ENCODE measurements around the gene SCPEP1.

Gene SCPEP1

DNA sequence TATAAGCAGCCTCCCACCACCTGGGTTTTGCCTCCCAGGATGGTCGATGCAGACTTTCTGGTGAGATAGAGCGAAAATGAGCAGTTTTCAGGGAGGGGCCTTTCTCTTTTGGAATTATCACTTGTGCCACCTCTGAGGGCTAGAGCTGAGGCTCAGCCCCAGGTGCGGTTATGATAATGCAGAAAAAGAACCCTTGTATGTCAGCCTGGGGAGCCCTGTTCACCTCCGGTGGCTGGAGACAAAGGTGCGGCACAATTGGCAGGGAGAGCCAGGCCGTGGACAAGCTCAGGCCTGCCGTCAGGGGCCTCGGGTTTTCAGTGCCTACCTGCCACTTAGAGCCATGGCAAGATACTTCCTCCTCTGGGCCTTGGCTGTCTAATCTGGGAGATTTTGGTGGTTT, 4.4 kb downstream of the SCPEP1 start:
- Histone ChIP-seq H3K4me1 (ENCODE audit: control insufficient read depth, insufficient read depth, low read length) (peaks cover 14% of the 10 kb centered on the region), H3K27me3 (ENCODE audit: control insufficient read depth in 1 of 2, insufficient read depth in 2 of 2, low read length in 2 of 2) (no peaks in the 10 kb centered on the region), H3K27ac (ENCODE audit: low read length) (no peak overlapping the region), H3K36me3 (ENCODE audit: control insufficient read depth in 2 of 2, insufficient read depth in 2 of 2, low read length in 2 of 2) (peaks cover 19 to 27% of the 10 kb centered on the region in 2 donors), H3K9ac (ENCODE audit: low read length in 2 of 2) (no peak overlapping the region), H3K4me3 (ENCODE audit: low read length in 2 of 2) (no peak overlapping the region), H3K9me3 (ENCODE audit: control insufficient read depth in 2 of 2, low read length in 2 of 2) (no peaks in the 10 kb centered on the region)

DNA sequence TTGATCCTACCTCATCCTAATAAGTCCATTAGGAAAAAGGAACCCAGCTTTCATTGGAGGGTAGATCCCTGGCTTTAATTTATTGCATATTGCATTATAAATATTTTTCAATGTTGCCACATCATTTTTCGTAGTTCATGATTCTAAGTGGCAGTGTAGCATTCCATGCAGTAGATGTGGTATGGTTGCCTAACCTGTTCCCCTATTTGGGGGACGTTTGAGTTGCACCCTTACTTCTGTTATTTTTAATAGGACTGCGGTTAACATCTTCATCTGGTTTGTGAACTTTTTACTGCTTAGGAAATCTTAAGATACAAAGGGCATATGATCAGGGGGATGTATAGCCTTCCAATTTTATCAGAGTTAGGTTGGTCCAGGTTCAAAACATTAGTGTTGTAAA, 5.4 kb downstream of the SCPEP1 start:
- peaks cover 29 to 34% of the 10 kb centered on the region in 2 donors for H3K36me3 ChIP-seq (ENCODE audit: control insufficient read depth in 2 of 2, insufficient read depth in 2 of 2, low read length in 2 of 2)
- H3K4me3 ChIP-seq (ENCODE audit: low read length in 2 of 2): no peak overlapping the region
- no peaks in the 10 kb centered on the region for H3K9me3 ChIP-seq (ENCODE audit: control insufficient read depth in 2 of 2, low read length in 2 of 2)
- H3K4me1 ChIP-seq (ENCODE audit: control insufficient read depth, insufficient read depth, low read length): peaks cover 12% of the 10 kb centered on the region
- H3K27ac ChIP-seq (ENCODE audit: low read length): no peak overlapping the region
- no peak overlapping the region for H3K9ac ChIP-seq (ENCODE audit: low read length in 2 of 2)
- no peaks in the 10 kb centered on the region for H3K27me3 ChIP-seq (ENCODE audit: control insufficient read depth in 1 of 2, insufficient read depth in 2 of 2, low read length in 2 of 2)

DNA sequence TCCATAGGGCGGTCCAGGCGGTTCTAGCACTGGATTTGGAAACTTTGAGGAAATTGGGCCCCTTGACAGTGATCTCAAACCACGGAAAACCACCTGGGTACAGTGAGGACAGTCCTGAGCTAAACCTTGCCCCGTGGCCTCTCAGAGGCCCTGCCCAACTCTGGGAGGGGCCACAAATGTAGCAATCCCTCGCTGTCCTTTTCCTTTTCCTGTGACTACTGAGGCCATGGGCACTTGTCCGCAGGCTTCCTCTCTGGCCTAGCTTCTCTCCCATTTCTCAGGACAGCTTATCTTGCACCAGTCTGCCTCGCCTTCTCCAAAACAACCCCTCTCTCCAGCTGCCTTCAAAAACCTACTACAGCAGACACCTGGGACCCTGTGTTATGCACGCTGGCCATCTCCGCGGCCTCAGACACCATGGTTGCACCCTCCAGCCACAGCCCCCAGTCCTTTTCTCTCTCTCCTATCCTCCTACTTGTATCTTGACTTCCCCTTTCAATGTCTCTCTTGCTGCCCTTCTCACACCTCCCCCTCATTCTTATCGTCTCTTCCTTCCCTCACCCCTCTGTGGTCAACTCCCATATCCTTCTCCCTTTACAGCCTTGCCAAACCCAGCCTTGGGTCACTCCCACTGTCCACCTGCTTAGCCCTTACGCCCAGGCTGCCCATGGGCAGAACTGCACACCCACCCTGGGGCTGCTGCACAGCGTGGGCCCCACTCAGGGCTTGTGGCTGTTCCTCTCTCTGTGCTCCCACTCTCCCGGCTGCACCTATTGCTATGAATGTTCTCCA, 7.6 kb downstream of the SCPEP1 start:
- H3K9ac ChIP-seq (ENCODE audit: low read length in 2 of 2): no peak overlapping the region

DNA sequence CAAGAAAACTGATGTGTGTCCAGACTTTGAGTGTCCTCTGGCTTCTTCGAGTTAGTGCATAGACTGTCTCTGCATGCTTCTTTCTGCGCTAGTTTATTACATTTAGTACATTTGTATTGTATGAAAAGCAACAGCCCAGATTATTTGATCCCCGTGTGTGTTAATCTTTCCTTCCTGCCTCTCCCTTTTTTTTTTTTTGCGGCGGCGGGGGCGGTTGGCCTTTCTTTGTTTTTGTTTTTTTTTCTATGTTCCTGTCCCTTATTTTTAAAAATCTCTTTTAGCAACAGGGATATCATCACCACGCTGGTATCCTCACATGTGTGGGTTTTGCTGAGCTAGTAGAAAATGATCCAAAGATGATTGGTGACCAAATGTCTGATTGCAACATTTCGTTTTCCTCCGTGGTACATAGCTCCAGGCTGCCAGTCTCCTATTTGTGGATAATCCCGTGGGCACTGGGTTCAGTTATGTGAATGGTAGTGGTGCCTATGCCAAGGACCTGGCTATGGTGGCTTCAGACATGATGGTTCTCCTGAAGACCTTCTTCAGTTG, 9.4 kb downstream of the SCPEP1 start:
- Histone ChIP-seq H3K4me1 (ENCODE audit: control insufficient read depth, insufficient read depth, low read length) (no peaks in the 10 kb centered on the region), H3K9me3 (ENCODE audit: control insufficient read depth in 2 of 2, low read length in 2 of 2) (no peaks in the 10 kb centered on the region), H3K27ac (ENCODE audit: low read length) (no peak overlapping the region), H3K4me3 (ENCODE audit: low read length in 2 of 2) (no peak overlapping the region), H3K9ac (ENCODE audit: low read length in 2 of 2) (no peak overlapping the region), H3K27me3 (ENCODE audit: control insufficient read depth in 1 of 2, insufficient read depth in 2 of 2, low read length in 2 of 2) (no peaks in the 10 kb centered on the region), H3K36me3 (ENCODE audit: control insufficient read depth in 2 of 2, insufficient read depth in 2 of 2, low read length in 2 of 2) (peaks cover 42 to 47% of the 10 kb centered on the region in 2 donors)

More for the DNA sequence above, 7.6 kb downstream of the SCPEP1 start:
- Histone ChIP-seq H3K36me3 (ENCODE audit: control insufficient read depth in 2 of 2, insufficient read depth in 2 of 2, low read length in 2 of 2) (peaks cover 29 to 37% of the 10 kb centered on the region in 2 donors), H3K4me1 (ENCODE audit: control insufficient read depth, insufficient read depth, low read length) (no peaks in the 10 kb centered on the region), H3K27ac (ENCODE audit: low read length) (no peak overlapping the region), H3K4me3 (ENCODE audit: low read length in 2 of 2) (no peak overlapping the region), H3K27me3 (ENCODE audit: control insufficient read depth in 1 of 2, insufficient read depth in 2 of 2, low read length in 2 of 2) (no peaks in the 10 kb centered on the region), H3K9me3 (ENCODE audit: control insufficient read depth in 2 of 2, low read length in 2 of 2) (no peaks in the 10 kb centered on the region)

DNA sequence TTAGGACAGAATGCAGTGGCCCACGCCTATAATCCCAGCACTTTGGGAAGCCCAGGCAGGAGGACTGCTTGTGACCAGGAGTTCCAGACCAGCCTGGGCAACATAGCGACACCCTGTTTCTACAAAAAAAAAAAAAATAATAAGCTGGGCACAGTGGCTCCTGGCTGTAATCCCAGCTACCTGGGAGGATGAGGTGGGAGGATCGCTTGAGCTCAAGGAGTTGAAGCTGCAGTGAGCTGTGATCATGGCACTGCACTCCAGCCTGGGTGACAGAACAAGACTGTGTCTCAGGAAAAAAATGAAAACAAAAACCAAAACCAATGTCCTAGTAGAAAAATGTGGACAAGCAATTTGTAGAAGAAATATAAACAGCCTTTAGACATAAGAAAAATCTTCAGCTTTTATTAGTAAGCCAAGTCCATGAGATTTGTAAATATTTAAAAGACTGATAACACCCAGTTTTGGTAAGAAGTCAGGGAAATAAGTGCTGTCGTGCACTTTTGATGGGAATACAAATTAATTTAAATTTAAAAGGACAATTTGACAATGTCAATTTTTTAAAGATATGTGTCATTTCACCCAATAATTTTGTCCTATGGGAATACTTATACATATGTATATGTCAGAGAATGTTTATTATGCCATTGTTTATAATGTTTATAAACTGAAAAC, 11.1 kb downstream of the SCPEP1 start:
- H3K9me3 ChIP-seq (ENCODE audit: control insufficient read depth in 2 of 2, low read length in 2 of 2): no peaks in the 10 kb centered on the region
- no peaks in the 10 kb centered on the region for H3K27me3 ChIP-seq (ENCODE audit: control insufficient read depth in 1 of 2, insufficient read depth in 2 of 2, low read length in 2 of 2)
- no peak overlapping the region for H3K4me3 ChIP-seq (ENCODE audit: low read length in 2 of 2)
- H3K27ac ChIP-seq (ENCODE audit: low read length): no peak overlapping the region
- no peaks in the 10 kb centered on the region for H3K4me1 ChIP-seq (ENCODE audit: control insufficient read depth, insufficient read depth, low read length)
- H3K9ac ChIP-seq (ENCODE audit: low read length in 2 of 2): no peak overlapping the region
- H3K36me3 ChIP-seq (ENCODE audit: control insufficient read depth in 2 of 2, insufficient read depth in 2 of 2, low read length in 2 of 2): peaks cover 50 to 51% of the 10 kb centered on the region in 2 donors

DNA sequence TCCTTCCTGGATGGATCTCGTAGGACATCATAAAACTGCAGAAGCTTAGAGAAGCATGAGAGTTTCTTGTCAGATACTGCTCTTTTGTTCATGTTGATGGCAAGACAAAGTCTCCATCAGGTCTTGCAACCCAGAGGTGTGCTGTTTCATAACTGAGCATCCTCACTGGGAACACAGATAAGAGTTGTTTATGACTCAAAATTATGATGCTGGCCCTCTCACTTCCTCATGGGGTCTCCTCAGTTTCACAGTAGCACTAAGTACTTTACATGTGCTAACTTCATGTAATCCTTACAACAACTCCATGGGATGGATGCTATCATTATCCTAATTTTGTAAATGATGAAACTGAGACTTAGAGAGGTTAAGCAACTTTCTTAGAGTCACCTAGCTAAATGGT, 14.4 kb downstream of the SCPEP1 start:
- Histone ChIP-seq H3K4me3 (ENCODE audit: low read length in 2 of 2) (no peak overlapping the region), H3K4me1 (ENCODE audit: control insufficient read depth, insufficient read depth, low read length) (peaks cover 4% of the 10 kb centered on the region), H3K27me3 (ENCODE audit: control insufficient read depth in 1 of 2, insufficient read depth in 2 of 2, low read length in 2 of 2) (no peaks in the 10 kb centered on the region), H3K9me3 (ENCODE audit: control insufficient read depth in 2 of 2, low read length in 2 of 2) (no peaks in the 10 kb centered on the region), H3K27ac (ENCODE audit: low read length) (no peak overlapping the region), H3K36me3 (ENCODE audit: control insufficient read depth in 2 of 2, insufficient read depth in 2 of 2, low read length in 2 of 2) (peaks cover 35 to 48% of the 10 kb centered on the region in 2 donors), H3K9ac (ENCODE audit: low read length in 2 of 2) (no peak overlapping the region)

DNA sequence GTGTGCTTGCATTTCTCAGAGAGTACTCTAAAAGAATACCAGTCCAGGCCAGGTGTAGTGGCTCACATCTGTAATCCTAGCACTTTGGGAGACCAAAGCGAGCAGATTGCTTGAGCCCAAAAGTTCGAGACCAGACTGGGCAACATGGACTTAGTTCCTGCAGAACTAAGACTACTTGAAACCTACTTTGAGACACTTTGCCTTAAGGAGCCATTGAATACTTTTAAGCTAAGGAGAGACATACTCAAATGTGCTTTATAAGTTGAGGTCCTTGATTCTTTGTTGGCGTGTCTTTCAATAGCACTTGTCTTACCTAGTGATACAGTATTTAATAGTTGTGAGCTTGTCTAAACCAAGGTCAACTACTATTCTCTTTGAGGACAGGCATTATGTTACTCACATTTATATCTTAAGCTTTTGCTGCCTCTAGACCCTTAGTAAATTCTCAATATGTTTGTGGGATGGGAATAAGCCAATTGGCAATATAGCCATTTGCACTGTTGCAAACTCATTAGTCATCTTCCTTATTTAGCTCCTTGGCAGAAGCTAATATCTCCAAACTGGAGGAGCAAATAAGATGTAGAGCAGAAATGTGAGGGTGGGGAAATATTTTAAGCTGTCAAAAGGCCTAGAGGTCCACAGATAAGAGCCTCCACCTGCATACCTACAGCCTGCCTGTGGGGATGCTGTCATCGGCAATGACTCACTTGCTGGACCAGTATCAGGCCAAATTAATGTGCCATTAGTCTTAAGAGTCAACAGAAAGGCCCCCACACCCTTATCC, 16.3 kb downstream of the SCPEP1 start:
- no peak overlapping the region for H3K4me3 ChIP-seq (ENCODE audit: low read length in 2 of 2)
- no peaks in the 10 kb centered on the region for H3K27me3 ChIP-seq (ENCODE audit: control insufficient read depth in 1 of 2, insufficient read depth in 2 of 2, low read length in 2 of 2)
- H3K27ac ChIP-seq (ENCODE audit: low read length): no peak overlapping the region
- H3K9me3 ChIP-seq (ENCODE audit: control insufficient read depth in 2 of 2, low read length in 2 of 2): no peaks in the 10 kb centered on the region
- peaks cover 28 to 45% of the 10 kb centered on the region in 2 donors for H3K36me3 ChIP-seq (ENCODE audit: control insufficient read depth in 2 of 2, insufficient read depth in 2 of 2, low read length in 2 of 2)
- H3K4me1 ChIP-seq (ENCODE audit: control insufficient read depth, insufficient read depth, low read length): peaks cover 4% of the 10 kb centered on the region
- H3K9ac ChIP-seq (ENCODE audit: low read length in 2 of 2): no peak overlapping the region

DNA sequence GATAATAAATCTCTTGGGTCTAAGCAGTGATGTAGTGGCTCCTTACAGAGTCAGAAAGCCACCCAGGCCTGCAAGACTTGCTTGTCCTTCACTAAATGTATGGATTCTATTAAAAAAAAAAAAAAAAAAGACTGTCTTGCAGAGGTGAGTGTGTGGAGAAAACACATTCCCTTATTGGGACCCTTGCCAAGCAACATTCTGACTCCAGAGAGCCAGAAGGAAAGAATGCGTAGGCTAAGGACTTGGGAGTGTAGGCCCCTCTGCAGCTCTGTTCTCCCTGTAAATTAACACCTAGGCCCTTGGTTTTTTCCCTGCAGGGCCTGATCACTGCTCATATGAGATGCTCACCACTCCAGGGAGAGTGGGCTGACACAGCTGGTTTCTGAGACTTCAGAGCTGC, 17.8 kb downstream of the SCPEP1 start:
- peaks cover 4% of the 10 kb centered on the region for H3K4me1 ChIP-seq (ENCODE audit: control insufficient read depth, insufficient read depth, low read length)

DNA sequence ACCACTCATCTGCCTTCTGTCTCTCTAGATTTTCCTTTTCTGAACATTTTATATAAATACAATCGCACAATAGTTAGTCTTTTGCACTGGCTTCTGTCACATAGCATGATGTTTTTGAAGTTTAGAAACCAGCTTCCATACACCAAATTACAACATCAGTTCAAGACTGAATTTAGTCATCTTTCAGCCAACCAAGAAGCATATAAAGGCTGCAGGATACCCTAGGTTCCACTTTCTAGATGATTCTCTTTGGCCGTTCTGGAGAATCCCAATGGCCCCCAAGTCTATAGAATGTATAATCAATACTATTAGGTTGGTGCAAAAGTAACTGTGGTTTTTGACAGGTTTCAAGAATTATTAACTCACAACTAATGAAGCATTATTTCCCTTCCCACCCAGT, 19.4 kb downstream of the SCPEP1 start:
- Histone ChIP-seq H3K36me3 (ENCODE audit: control insufficient read depth in 2 of 2, insufficient read depth in 2 of 2, low read length in 2 of 2) (peaks cover 34 to 43% of the 10 kb centered on the region in 2 donors), H3K9ac (ENCODE audit: low read length in 2 of 2) (no peak overlapping the region), H3K27me3 (ENCODE audit: control insufficient read depth in 1 of 2, insufficient read depth in 2 of 2, low read length in 2 of 2) (no peaks in the 10 kb centered on the region), H3K9me3 (ENCODE audit: control insufficient read depth in 2 of 2, low read length in 2 of 2) (no peaks in the 10 kb centered on the region), H3K4me1 (ENCODE audit: control insufficient read depth, insufficient read depth, low read length) (peaks cover 4% of the 10 kb centered on the region), H3K27ac (ENCODE audit: low read length) (no peak overlapping the region), H3K4me3 (ENCODE audit: low read length in 2 of 2) (no peak overlapping the region)

More for the DNA sequence above, 17.8 kb downstream of the SCPEP1 start:
- Histone ChIP-seq H3K4me3 (ENCODE audit: low read length in 2 of 2) (no peak overlapping the region), H3K27me3 (ENCODE audit: control insufficient read depth in 1 of 2, insufficient read depth in 2 of 2, low read length in 2 of 2) (no peaks in the 10 kb centered on the region), H3K36me3 (ENCODE audit: control insufficient read depth in 2 of 2, insufficient read depth in 2 of 2, low read length in 2 of 2) (peaks cover 32 to 47% of the 10 kb centered on the region in 2 donors), H3K9me3 (ENCODE audit: control insufficient read depth in 2 of 2, low read length in 2 of 2) (no peaks in the 10 kb centered on the region), H3K27ac (ENCODE audit: low read length) (no peak overlapping the region), H3K9ac (ENCODE audit: low read length in 2 of 2) (no peak overlapping the region)

DNA sequence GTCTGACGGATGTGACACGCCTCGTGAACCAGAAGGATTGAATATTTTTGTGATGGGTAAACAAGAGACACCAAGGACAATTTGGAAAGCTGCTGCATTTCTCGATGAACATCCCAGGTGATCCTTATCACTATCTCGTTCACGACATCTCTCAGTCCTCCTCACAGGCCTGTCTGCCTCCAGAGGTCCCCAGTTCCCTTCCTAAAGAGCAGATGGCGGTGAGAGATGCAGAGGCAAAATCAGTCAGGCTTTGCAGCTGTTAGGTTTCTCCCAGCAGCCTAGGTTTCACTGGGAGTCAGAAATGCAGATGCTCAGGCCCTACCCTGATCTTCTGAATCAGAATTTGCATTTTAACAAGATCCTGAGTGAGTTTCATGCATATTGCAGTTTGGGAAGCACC, 23.6 kb downstream of the SCPEP1 start:
- Histone ChIP-seq H3K4me3 (ENCODE audit: low read length in 2 of 2) (no peak overlapping the region), H3K9me3 (ENCODE audit: control insufficient read depth in 2 of 2, low read length in 2 of 2) (no peaks in the 10 kb centered on the region), H3K27me3 (ENCODE audit: control insufficient read depth in 1 of 2, insufficient read depth in 2 of 2, low read length in 2 of 2) (no peaks in the 10 kb centered on the region), H3K27ac (ENCODE audit: low read length) (no peak overlapping the region), H3K9ac (ENCODE audit: low read length in 2 of 2) (no peak overlapping the region), H3K36me3 (ENCODE audit: control insufficient read depth in 2 of 2, insufficient read depth in 2 of 2, low read length in 2 of 2) (peaks cover 32 to 43% of the 10 kb centered on the region in 2 donors), H3K4me1 (ENCODE audit: control insufficient read depth, insufficient read depth, low read length) (peaks cover 5% of the 10 kb centered on the region)

Data from stomach smooth muscle (tissue), 2 donors.